Kidney capillary endothelial cell (primary cell): Measurements from ENCODE around the gene SMIM17.

Experiments
- DNase-seq: peaks from one replicate; pipeline ENCODE4 v3.0.0-alpha.2; 2018; ENCODE audit warnings: low spot score

SMIM17 gene

DNA sequence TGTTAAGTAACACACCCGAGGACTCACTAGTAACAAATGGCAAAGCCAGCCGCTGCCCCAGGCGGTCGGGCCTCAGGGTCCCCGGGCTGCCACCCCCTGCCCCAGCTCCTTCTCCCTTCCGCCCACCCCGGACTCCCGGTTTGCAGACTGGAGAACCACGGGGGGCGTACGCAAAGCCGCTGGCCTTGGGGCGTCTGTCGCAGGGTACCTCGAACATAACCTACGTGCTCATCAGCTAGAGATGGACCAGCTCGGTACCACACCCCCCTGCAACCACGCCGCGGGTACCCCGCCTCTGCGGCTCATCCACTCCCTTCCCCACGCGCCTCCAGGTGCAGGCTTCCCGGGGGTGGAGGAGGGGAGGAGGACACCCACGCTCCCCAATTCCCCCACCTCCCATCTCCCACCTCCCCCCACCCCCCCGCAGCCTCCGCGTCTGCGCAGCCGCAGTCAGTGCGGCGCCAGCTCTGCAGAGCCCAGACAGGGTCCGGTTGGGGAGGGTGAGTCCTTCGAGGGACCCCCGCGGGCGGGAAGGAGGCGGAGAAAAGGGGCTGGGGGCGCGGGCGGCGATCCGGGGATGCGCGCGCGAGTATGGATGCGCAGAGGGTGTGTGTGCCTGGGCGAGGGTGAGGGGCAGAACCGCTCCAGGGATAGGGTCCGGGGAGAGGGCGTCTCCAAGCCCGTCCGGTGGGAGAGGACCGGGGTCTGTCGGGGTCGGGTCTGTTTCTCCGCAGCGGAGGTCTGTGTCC is at the start of gene SMIM17:
SMIM17 (plus strand) TSS at position 449 of the 749 bp plus-strand sequence. CDS start 2,509 bp downstream, outside the sequence.
- DNase-seq: no peak

DNA sequence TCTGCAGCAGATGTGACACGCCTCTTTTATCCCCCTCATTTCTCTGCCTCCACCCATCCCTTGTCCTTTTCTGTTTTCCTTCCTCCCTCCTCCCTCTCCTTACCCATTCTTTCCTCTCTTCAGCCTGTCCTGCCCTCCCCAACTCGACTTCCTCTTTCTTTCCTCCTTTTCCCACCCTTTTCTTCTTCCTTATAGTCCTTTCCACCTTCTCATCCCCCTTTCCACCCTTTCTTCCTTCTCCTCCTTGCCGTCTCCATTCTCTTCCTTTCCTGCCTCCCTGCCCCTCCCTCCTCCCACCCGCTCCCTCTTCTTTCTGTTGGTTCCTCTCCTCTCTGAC is 48.5 kb upstream of the SMIM17 start:
- DNase-seq: no peak

DNA sequence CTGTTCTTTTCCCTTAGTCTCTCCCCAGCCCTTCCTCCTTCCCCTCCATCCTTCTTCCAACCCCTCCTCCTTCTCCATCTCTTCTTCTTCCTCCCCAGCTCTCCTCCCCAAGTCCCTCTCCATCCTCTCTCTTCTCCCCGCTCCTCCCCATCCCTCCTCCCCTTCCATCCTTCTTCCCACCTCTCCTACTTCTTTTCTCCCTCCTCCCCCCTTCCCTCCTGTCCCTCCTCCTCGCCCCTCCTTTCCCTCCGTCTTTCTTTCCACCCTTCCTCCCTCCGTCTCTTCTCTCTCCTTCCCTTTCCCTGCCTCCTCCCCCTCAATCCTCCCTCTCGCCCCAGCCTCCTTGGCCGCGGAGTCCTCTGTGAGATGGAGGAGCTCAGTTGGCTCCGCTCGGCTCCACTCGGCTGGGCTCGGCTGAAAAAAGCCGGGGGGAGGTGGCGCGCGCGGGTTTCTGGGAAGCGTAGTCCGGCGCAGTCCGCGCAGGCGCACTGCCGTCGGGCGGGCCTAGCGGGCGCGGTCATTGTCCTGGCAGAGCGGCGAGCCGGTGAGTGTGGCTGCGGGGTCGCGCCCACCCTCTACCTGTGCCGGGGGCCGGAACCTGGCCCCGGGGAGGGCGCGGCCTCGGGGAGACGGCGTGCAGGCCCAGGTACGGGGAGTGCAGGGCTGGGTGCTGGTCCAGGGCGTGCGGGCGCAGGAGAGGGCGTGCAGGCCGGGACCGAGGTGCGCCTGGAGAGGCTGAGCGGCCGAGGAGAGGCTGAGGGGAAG is 48.0 kb upstream of the SMIM17 start, which contains the start of gene ZNF71:
ZNF71 (plus strand) TSS at position 520 of the 765 bp plus-strand sequence. CDS start 6,257 bp downstream, outside the sequence.
- peak; percentile 77 for DNase-seq

DNA sequence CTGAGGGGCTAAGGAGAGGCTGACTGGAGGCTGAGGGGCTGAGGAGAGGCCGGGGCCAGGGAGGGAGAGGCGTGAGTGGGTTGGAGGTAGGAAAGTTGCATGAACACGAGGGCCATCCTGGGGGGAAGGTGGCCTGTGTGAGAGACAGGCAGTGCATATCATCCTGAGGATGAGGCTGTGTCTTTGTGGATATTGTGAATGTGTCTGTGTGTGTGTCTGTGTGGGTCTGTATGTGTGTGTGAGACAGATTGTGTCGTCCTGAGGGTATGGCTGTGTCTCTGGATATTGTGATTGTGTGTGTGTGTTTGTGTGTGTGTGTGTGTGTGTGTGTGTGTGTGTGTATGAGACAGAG is 47.4 kb upstream of the SMIM17 start:
- peak; percentile 12 for DNase-seq

DNA sequence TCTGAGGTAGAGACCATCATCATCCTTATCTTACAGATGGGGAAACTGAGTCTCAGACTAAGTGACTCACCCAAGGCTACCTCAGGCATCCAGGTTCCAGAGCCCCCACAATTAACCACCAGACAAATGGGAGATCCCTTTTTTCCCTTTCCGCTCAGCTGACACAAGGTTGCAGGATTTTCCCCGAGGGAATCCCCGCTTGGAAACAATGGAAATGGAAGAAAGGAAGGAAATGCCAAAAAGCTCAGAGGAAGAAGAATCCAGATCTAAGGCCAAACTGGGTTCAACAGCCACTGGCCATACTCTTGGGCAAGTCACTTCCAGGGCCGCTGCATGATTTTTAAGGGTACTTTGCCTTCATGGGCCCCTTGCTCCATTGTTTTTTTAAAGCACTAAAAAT is 46.3 kb upstream of the SMIM17 start:
- DNase-seq: peak; percentile 1

GRCh38 chr19:56597696-56598095 is 45.3 kb upstream of the SMIM17 start:
- DNase-seq: no peak

- no peak for DNase-seq
Observed at GRCh38 chr19:56601375-56601774, 41.6 kb upstream of the SMIM17 start.

DNA sequence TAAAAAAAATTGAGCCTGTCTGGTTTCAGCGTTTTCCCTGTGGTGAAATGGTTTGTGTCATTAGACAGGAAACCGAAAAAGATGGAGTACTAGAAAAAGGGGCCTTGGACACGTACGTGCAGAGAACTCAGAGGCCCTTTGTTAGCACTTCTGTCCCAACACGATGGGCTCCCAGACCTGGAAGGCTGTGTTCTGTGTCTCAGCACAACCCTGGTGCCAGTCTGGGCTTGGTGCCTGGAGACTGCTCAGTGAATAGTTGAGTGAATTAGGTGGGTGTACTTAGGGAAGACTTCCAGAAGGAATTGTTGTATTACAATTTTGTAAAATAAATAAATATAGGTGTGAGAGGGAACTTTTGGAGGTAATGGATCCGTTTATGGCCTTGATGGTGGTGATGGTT is 39.1 kb upstream of the SMIM17 start:
- DNase-seq: no peak

- DNase-seq: no peak
Observed at GRCh38 chr19:56608274-56608964, 34.5 kb upstream of the SMIM17 start.

DNA sequence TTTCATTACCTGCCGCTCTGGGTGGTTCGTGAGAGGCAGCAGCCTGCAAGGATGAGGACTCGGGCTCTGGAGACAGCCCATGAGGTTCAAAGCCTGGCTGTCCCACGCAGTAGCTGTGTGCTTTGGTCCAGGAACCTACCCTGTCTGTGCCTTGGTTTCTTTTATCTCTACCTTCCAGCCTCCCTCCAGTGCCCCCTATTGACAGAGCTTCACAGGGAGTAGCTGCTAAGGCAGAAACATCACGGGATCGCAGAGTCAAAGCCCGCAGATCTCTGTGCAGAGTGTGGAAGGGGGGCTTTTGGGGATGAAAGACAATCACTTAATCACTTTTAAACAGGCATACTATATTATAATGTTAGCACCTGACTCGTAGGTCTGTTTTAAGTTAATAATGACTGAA is 31.7 kb upstream of the SMIM17 start:
- DNase-seq: no peak

GRCh38 chr19:56612737-56613136 is 30.2 kb upstream of the SMIM17 start:
- DNase-seq: no peak

GRCh38 chr19:56613639-56614038 is 29.3 kb upstream of the SMIM17 start:
- no peak for DNase-seq

DNA sequence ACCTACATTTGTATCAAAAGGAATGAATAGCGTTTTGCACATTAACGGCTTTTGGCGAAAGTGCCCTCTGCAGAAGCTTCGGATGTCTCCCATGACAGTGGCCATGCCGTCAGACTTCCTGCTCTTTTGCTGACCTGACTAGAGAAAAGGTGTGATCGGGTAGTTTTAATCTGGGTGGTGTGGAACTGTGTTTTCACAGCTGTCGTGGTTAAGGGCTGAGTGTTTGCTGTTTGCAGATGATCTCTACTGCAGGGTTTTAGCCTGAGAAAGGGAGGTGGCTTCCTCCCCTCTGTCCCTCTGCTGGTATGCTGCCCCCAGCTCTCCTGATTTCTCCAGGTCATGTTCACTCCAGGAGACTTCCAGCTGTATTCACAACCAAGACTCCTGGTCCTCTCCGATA is 25.4 kb upstream of the SMIM17 start:
- DNase-seq: no peak

GRCh38 chr19:56619121-56619520 is 23.8 kb upstream of the SMIM17 start:
- no peak for DNase-seq

GRCh38 chr19:56622374-56622773 is 20.6 kb upstream of the SMIM17 start:
- no peak for DNase-seq

GRCh38 chr19:56623006-56623405 is 20.0 kb upstream of the SMIM17 start:
- no peak for DNase-seq

DNA sequence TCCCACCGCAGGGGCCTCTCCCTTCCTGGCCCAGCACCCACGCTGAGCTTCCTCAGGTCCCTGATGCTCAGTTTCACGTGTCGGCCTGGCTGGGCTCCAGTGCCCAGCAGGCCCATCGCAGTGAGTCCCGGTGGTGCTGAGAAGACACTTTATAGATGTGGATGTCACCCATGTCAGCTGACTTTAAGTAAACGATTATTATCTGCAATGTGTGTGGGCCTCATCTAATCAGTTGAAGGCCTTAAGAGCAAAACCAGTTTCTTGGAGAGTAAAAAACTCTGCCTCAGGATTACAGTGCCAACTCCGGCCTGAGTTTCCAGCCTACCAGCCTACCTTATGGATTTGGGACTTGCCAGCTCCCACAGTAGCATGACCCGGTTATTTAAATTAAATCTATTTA is 17.3 kb upstream of the SMIM17 start:
- no peak for DNase-seq

GRCh38 chr19:56633021-56633420 is 9.9 kb upstream of the SMIM17 start:
- no peak for DNase-seq

DNA sequence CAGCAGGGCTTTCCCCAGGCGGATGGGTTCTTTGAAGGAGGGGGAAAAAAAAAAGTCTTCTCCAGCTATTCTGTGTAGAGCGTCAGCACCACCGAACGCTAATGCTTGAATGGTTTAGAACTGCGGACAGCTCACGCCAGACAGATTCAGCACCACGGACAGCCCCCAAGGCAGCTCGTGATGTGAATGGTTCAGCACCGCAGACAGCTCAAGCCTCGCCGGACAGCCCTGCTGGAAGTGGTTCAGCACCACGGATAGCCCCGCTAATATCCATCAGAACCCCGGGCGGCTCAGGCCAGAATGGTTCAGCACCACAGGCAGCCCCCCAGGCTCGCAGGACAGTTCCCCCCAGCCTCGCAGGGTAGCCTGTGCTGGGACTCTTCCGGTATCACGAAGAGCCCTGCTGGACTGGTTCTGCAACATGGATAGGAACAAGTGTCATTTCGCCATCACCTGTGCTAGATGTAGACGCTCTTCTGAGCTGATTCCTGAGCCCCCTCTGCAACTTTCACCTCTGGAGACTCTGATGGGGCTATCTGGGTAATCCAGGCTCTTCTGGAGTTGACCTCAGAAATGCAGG is 4.9 kb upstream of the SMIM17 start:
- peak; percentile 56 for DNase-seq

GRCh38 chr19:56639217-56639616 is 3.7 kb upstream of the SMIM17 start:
- peak; percentile 0 for DNase-seq

- no peak for DNase-seq
Observed at GRCh38 chr19:56643460-56643955, 549 bp downstream of the SMIM17 start.

GRCh38 chr19:56654151-56654550 is 11.2 kb downstream of the SMIM17 start:
- no peak for DNase-seq
